ENCODE results near the gene WNK2.

WNK2 gene

DNA sequence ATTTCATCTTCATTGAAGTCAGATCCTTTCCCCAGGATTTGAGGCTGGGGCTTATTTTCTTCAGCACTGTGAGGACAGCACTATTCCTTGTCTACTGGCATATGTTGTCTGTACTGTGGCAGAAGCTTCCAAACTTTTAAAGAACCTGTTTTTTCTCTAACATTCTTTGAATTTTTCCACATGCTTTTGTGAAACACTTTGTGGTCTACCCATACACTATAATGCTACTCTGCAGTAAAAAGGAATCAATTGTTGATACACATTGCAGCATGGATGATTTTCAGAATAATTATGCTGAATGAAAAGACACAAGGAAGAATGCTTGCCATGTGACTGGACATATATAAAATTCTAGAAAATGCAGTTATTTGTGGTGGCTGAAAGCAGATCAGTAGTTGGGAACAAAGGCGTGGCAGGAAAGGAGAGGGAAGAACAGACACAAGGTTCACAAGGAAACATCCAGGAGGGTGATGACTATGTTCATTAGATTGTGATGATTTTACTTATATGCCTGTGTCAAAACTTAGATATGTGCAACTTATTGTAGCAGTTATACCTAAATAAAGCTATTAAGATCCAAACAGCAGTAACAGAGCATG is 96.8 kb downstream of the WNK2 start:
- no peak for DNase-seq

DNA sequence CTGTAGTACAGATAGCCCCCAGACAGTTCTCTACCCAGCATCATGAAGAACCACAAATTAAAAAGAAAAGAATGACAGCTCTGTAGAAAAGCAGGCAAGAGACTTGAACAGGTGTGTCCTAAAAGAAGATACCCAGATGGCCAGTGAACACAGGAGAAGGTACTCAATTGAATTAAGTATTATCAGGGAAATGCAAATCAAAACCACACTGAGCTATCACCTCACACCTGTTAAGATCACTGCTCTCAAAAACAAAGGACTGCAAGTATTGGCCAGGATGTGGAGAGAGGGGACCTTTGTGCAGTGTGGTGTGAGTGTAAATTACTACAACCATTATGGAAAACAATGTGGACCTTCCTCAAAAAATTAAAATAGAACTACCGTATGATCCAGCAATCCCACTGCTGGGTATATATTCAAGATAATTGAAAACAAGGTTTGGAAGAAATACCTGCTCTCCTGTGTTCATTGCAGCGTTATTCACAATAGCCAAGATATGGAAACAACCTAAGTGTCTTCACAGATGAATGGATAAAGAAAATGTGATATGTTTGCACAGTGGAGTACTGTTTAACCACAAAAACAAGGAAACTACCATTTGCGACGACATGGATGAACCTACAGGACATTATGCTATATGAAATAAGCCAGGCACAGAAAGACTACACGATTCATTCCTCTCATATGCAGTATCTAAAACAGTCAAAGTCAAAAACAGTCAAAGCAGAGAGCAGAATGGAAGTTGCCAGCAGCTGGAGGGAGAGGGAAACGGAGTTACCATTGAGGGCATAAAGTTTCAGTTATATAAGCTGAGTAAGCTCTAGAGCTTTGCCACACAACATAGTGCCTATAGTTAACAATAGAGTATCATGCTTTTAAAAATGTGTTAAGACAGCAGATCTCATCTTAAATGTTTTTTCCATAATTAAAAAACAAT is 102.6 kb downstream of the WNK2 start:
- no peak for DNase-seq

GRCh38 chr9:93287189-93287552 is 103.2 kb downstream of the WNK2 start:
- no peak for DNase-seq

GRCh38 chr9:93287593-93287992 is 103.7 kb downstream of the WNK2 start:
- no peak for DNase-seq

- no peak for DNase-seq
These were observed 104.4 kb downstream of the WNK2 start for GRCh38 chr9:93288341-93288740.

- DNase-seq = no peak
These were observed 105.2 kb downstream of the WNK2 start for GRCh38 chr9:93288891-93289883.

DNA sequence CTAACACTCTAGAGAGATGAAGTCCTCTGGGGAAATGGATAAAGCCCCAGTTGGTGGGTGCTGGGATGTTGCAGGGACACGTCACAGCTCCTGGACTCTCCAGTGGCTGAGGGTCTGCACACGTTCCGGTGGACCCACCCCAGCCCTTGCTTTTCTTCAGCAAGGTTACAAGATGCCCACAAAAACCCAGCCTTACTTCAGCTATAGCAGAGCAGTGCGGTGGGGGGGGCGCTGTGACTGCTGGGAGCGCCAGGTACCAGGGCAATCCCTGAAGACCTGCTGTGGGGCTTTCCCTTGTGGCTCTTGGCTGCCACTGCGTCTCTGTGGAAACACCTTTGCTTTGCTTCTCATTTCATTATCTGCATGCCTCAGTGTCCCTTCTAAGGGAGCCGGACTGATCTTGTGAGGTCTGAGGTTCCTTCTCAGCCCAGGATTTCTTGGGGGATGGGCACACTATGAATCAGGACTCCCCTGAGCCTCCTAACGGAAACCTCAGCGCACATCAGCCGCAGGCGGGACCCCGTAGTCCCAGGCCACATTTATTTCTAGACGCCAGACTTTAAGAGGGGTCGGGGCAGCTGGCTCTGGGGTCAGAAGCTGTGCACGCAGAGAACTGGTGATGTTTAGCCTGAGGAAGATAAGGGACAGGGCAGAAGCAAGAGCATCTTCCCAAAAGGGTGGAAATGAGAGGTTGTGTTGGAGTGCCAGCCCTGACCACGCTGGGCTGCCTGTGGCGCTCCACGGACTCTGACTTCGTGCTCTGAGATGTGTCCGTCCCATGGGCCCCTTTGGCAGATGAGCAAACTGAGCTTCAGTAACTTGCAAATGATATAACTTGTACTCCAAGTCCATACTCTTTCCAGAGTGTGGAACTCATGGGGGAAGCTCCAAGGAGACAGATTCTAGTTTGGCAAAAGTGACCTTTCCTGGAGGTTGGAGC is 106.8 kb downstream of the WNK2 start:
- no peak for DNase-seq

- DNase-seq = no peak
These were observed 107.8 kb downstream of the WNK2 start for GRCh38 chr9:93291536-93292287.

- DNase-seq = no peak
These were observed 108.3 kb downstream of the WNK2 start for GRCh38 chr9:93292288-93292615.

DNA sequence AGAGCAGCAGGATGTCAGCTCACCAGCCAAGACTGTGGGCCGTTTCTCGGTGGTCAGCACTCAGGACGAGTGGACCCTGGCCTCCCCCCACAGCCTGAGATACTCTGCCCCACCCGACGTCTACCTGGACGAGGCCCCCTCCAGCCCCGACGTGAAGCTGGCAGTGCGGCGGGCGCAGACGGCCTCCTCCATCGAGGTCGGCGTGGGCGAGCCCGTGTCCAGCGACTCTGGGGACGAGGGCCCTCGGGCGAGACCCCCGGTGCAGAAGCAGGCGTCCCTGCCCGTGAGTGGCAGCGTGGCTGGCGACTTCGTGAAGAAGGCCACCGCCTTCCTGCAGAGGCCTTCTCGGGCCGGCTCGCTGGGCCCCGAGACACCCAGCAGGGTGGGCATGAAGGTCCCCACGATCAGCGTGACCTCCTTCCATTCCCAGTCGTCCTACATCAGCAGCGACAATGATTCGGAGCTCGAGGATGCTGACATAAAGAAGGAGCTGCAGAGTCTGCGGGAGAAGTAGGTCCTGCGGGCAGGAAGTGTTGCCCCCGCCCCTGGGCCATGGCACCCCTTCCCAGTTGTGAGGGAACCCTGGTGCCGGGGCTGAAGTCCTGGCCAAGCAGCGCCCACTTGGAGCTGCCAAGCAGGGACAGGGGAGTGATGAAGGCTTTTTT is 108.9 kb downstream of the WNK2 start:
- no peak for DNase-seq

GRCh38 chr9:93294011-93294410 is 110.1 kb downstream of the WNK2 start:
- no peak for DNase-seq

DNA sequence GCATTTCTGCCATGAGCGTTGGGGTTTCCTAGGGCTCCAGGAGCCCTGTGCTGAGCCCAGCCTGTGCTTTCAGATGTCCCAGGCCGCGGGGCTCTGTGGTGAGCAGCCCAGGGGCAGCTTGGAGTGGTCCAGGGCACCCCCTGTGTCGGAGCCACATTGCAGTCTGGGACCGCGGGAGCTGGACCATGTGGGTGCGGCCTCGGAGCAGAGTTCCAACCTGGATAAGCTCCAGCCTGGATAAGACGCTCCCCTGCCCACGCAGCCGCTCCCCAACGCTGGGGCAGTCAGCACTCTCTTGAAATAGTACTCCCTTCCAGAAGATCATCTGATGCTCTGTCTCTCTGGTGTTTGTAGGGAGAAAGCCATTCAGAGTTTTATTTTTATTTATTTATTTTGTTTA is 111.1 kb downstream of the WNK2 start:
- DNase-seq = no peak

- DNase-seq = no peak
These were observed 111.6 kb downstream of the WNK2 start for GRCh38 chr9:93295456-93296076.

DNA sequence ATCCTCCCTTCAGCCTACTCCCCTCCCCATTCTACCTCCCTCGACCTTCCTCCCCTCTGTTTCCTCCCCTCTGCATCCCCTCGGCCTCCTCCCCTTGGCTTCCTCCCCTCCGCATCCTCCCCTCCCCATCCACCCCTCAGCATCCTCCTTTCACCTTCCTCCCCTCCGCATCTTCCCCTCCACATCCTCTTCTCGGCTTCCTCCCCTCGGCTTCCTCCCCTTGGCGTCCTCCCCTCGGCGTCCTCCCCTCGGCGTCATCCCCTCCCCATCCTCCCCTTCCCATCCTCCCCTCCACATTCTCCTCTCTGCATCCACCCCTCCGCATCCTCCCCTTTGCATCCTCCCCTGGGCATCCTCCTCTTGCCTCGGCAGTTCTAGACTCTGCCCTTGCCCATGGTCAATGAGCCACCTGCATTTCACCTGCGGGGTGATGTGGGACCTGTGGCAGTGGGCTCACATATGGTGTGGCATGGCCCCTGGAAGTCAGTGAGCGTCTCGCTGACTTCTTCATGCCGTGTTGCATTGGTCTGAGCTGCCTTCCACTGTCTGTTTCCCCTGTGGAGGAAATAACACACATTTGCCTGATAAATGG is 113.0 kb downstream of the WNK2 start:
- DNase-seq = no peak

GRCh38 chr9:93297659-93298497 is 113.9 kb downstream of the WNK2 start:
- no peak for DNase-seq

DNA sequence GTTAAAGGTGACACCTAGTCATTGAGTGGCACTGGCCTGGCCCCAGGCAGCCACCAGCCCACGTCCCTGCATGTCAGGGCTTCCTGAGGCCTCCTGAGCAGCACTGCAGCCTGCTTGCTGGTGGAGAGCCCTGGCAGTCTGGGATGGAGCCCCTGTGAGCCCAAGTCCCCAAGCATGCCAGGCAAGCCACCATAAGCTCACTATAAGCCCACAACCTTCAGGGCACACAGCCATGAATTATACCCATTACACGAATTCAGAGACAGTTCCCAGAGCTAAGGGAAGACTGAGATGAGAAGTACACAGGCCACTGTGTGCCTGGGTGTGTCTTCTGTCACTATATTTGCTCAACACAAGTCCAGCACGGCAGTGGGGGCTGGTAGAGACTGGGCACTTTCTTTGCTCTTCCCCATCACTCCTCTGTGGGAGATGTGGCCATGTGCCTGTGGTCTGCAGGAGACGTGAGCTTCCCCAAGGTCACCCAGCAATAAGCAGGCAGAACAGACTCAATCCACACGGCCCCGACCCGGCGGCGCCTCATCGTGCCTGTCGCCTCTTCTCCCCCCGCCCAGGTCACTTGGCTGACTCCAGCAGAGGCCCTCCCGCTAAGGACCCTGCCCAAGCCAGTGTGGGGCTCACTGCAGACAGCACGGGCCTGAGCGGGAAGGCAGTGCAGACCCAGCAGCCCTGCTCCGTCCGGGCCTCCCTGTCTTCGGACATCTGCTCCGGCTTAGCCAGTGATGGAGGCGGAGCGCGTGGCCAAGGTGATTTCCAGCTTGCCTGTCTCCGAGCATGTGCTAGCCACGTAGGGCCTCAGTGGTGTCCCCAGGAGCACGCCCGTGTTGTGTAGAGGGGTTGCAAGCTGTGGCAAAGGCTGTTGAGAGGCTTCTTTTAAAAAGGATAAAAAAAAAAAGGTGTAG is 114.8 kb downstream of the WNK2 start:
- DNase-seq = no peak

GRCh38 chr9:93299418-93300174 is 115.7 kb downstream of the WNK2 start:
- DNase-seq = no peak
